ENCODE results near the gene SPRR1A.

- TF ChIP-seq CTCF (IDR thresholded peaks at IDR 0.05; ENCODE audit: low read length) (no peak), EZH2 (optimal IDR thresholded peaks at IDR 0.05; ENCODE audit: low read depth, low read length) (no peak), EZH2phosphoT487 (IDR thresholded peaks at IDR 0.05; ENCODE audit: low read length) (no peak)
Measured at GRCh38 chr1:152998476-152998875, 14.6 kb downstream of the SPRR1A start.
